GM21390 (cell line): ENCODE measurements around the gene IFNW1.
"Not testable (repeated sequence)": the region's sequence is repeated elsewhere in the genome, so short reads cannot be mapped to it uniquely, and the experiment has no call there.

ENCODE experiments used
- ATAC-seq: cut with Tn5 transposase; IDR thresholded peaks from one replicate; pipeline ENCODE4 v1.9.1; 2021; ENCODE audit not compliant: unreplicated experiment

IFNW1 gene

GRCh38 chr9:21141427-21141882, at the start of gene IFNW1:
IFNW1 (minus strand) TSS chr9:21141832; CDS start chr9:21141570, 262 bp downstream.
- ATAC-seq: no peak

- not testable (repeated sequence) for ATAC-seq
Observed at GRCh38 chr9:21187487-21187886, 45.9 kb upstream of the IFNW1 start, which contains the start of gene IFNA4. IFNA4 (minus strand) TSS chr9:21187587; CDS start chr9:21187531, 56 bp downstream.

- ATAC-seq: peak; percentile 94
Observed at GRCh38 chr9:21182810-21183736, 41.4 kb upstream of the IFNW1 start.

GRCh38 chr9:21174671-21175070, 33.0 kb upstream of the IFNW1 start:
- ATAC-seq: no peak

- no peak for ATAC-seq
Observed at GRCh38 chr9:21172156-21172555, 30.5 kb upstream of the IFNW1 start.

GRCh38 chr9:21171351-21171750, 29.7 kb upstream of the IFNW1 start:
- no peak for ATAC-seq

- not testable (repeated sequence) for ATAC-seq
Observed at GRCh38 chr9:21166560-21166959, 24.9 kb upstream of the IFNW1 start, which contains the start of gene IFNA21. IFNA21 (minus strand) TSS chr9:21166660; CDS start chr9:21166612, 48 bp downstream.

- no peak for ATAC-seq
Observed at GRCh38 chr9:21165516-21165915, 23.9 kb upstream of the IFNW1 start.

- ATAC-seq: peak; percentile 93
Observed at GRCh38 chr9:21160178-21160577, 18.5 kb upstream of the IFNW1 start.

GRCh38 chr9:21155501-21155900, 13.9 kb upstream of the IFNW1 start:
- no peak for ATAC-seq

- peak; percentile 85 for ATAC-seq
Observed at GRCh38 chr9:21154018-21154608, 12.5 kb upstream of the IFNW1 start.

GRCh38 chr9:21153336-21154017, 11.8 kb upstream of the IFNW1 start:
- ATAC-seq: peak; percentile 33

GRCh38 chr9:21144603-21145002, 3.0 kb upstream of the IFNW1 start:
- ATAC-seq: peak; percentile 71

GRCh38 chr9:21137020-21137419, 4.6 kb downstream of the IFNW1 start:
- no peak for ATAC-seq

- no peak for ATAC-seq
Observed at GRCh38 chr9:21135736-21136135, 5.9 kb downstream of the IFNW1 start.

- ATAC-seq: not testable (repeated sequence)
Observed at GRCh38 chr9:21128186-21128585, 13.4 kb downstream of the IFNW1 start.

- peak; percentile 98 for ATAC-seq
Observed at GRCh38 chr9:21121595-21122251, 19.9 kb downstream of the IFNW1 start.

- ATAC-seq: no peak
Observed at GRCh38 chr9:21121079-21121478, 20.6 kb downstream of the IFNW1 start.

GRCh38 chr9:21119093-21119770, 22.4 kb downstream of the IFNW1 start:
- ATAC-seq: no peak

- no peak for ATAC-seq
Observed at GRCh38 chr9:21114311-21114710, 27.3 kb downstream of the IFNW1 start.
